NCI-H2196 treated with DMSO at 0.1 percent for 48 hours (cell line): ENCODE results near the gene TTN.

Experiments
- DNase-seq: peaks from one replicate; lab custom pipeline; 2025; ENCODE audit not compliant: unreplicated experiment; lab: John Stamatoyannopoulos, UW

The TTN gene

GRCh38 chr2:178502751-178503150 is 304.5 kb downstream of the TTN start:
- no peak for DNase-seq

- DNase-seq = no peak
These were observed 307.6 kb downstream of the TTN start for GRCh38 chr2:178499640-178500039.

GRCh38 chr2:178498137-178498536 is 309.1 kb downstream of the TTN start:
- no peak for DNase-seq

- DNase-seq = no peak
These were observed 311.2 kb downstream of the TTN start for GRCh38 chr2:178496049-178496448.

GRCh38 chr2:178491612-178492011 is 315.6 kb downstream of the TTN start:
- no peak for DNase-seq

- DNase-seq = no peak
These were observed 321.9 kb downstream of the TTN start for GRCh38 chr2:178485356-178485755.

GRCh38 chr2:178484245-178485041 is 322.8 kb downstream of the TTN start:
- DNase-seq = peak; percentile 29

GRCh38 chr2:178482437-178482836 is 324.8 kb downstream of the TTN start:
- DNase-seq = no peak

GRCh38 chr2:178480227-178481181 is 326.7 kb downstream of the TTN start, which contains the start of gene PLEKHA3:
PLEKHA3 (plus strand) TSS chr2:178480457; CDS start chr2:178480870, 413 bp downstream.
- peak; percentile 92 for DNase-seq

- no peak for DNase-seq
These were observed 327.4 kb downstream of the TTN start for GRCh38 chr2:178479758-178480226.

GRCh38 chr2:178479275-178479616 is 328.0 kb downstream of the TTN start:
- DNase-seq = no peak

GRCh38 chr2:178478439-178479274 is 328.6 kb downstream of the TTN start, which contains the start of gene FKBP7:
FKBP7 (minus strand) TSS chr2:178478600; CDS start chr2:178478499, 101 bp downstream.
- DNase-seq = peak; percentile 71

- no peak for DNase-seq
These were observed 329.1 kb downstream of the TTN start for GRCh38 chr2:178478130-178478438.

- no peak for DNase-seq
These were observed 329.6 kb downstream of the TTN start for GRCh38 chr2:178477443-178478129.

- no peak for DNase-seq
These were observed 330.7 kb downstream of the TTN start for GRCh38 chr2:178476477-178476876.
